Measurements from ENCODE around the gene ANXA10. TPM values are rescaled to one million over a fixed set of nuclear protein-coding genes. Genes with fewer than 3 reads are reported as not detected.
A peak's percentile ranks its signal among the peaks of the same experiment; 100 is the strongest.

ANXA10 gene
- polyA plus RNA-seq, 1 of the 3 experiments (the other 2 are of a cell fraction), result 0.23 TPM

GRCh38 chr4:168138143-168138542 lies 45.8 kb downstream of the ANXA10 start:
- peaks cover 21% of the 10 kb centered on the region for H3F3A ChIP-seq (replicated peaks; ENCODE audit: insufficient read depth)
- H3K27ac ChIP-seq (ENCODE audit: low read depth in 2 of 2, low read length in 1 of 2), result peak overlapping the region in 1 of 2 experiments; percentile 86; a peak in 2 of 4 replicates
- H2AFZ ChIP-seq (ENCODE audit: low read depth), result peak overlapping the region; percentile 61; the same call in 1 of the 2 replicates
- no peaks in the 10 kb centered on the region for H4K20me1 ChIP-seq (ENCODE audit: insufficient read depth)
- no peaks in the 10 kb centered on the region for H3K9me2 ChIP-seq
- 8% methylated on average over 3 of the region's 3 CpGs for WGBS (ENCODE audit: low lambda C conversion rate)
- TF ChIP-seq USF1 (IDR thresholded peaks at IDR 0.05; ENCODE audit: borderline replicate concordance, low read depth), result no peak
- TF ChIP-seq RAD21 (IDR thresholded peaks at IDR 0.05; ENCODE audit: low read length), result no peak
- no peak for TF ChIP-seq SMC3 (IDR thresholded peaks at IDR 0.05; ENCODE audit: low read depth, low read length)
- no peak for TF ChIP-seq EZH2phosphoT487 (IDR thresholded peaks at IDR 0.05; ENCODE audit: borderline replicate concordance, low read depth)
- TF ChIP-seq TEAD4 (IDR thresholded peaks at IDR 0.05; ENCODE audit: borderline replicate concordance, insufficient read depth), result peak; percentile 69; the same call in 1 of the 2 replicates
- peak; percentile 91 for TF ChIP-seq PBX3 (IDR thresholded peaks at IDR 0.05)
- TF ChIP-seq NFIC (IDR thresholded peaks at IDR 0.05; ENCODE audit: borderline replicate concordance), result peak; percentile 29; the same call in 1 of the 2 replicates
- peak; percentile 78; the same call in 1 of the 2 replicates for TF ChIP-seq FOSL2 (IDR thresholded peaks at IDR 0.05; ENCODE audit: borderline replicate concordance, low read depth)
- no peak for TF ChIP-seq IRF3 (IDR thresholded peaks at IDR 0.05; ENCODE audit: low read depth, low read length)
- TF ChIP-seq ZBTB33 (IDR thresholded peaks at IDR 0.05; ENCODE audit: borderline replicate concordance, low read depth), result peak; percentile 39; the same call in 1 of the 2 replicates
- TF ChIP-seq YY1 (IDR thresholded peaks at IDR 0.05; ENCODE audit: low read depth), result 0 out of 2 replicates have a peak, but pooled peaks have one; percentile 22
- TF ChIP-seq ELF1 (IDR thresholded peaks at IDR 0.05), result no peak
- peak in 1 of 2 experiments; percentile 77; a peak in 2 of 4 replicates for TF ChIP-seq EP300 (IDR thresholded peaks at IDR 0.05; ENCODE audit: borderline replicate concordance in 1 of 2, low read depth in 1 of 2, low read length in 1 of 2)
- peak; percentile 19; the same call in 1 of the 2 replicates for TF ChIP-seq POLR2AphosphoS5 (IDR thresholded peaks at IDR 0.05; ENCODE audit: low read depth, low read length)
- TF ChIP-seq CTCF (IDR thresholded peaks at IDR 0.05), result no peak
- TF ChIP-seq MEF2A (IDR thresholded peaks at IDR 0.05; ENCODE audit: borderline replicate concordance, low read depth), result peak; percentile 58; the same call in 1 of the 2 replicates
- peak; percentile 88 for TF ChIP-seq TCF12 (IDR thresholded peaks at IDR 0.05)
- TF ChIP-seq JUND (IDR thresholded peaks at IDR 0.05), result peak; percentile 86
- TF ChIP-seq RFX5 (IDR thresholded peaks at IDR 0.05; ENCODE audit: low read length), result no peak
- no peaks in the 10 kb centered on the region for H3K79me2 ChIP-seq (ENCODE audit: insufficient read depth)
- H3K4me3 ChIP-seq (ENCODE audit: low read depth in 2 of 2, low read length in 1 of 2), result no peak overlapping the region
- H3K9me3 ChIP-seq, result no peaks in the 10 kb centered on the region
- no peak overlapping the region for H3K4me2 ChIP-seq
- H3K9ac ChIP-seq, result peak overlapping the region; percentile 7; the same call in 1 of the 2 replicates
- no peak for DNase-seq
- CTCF ChIA-PET, result interaction anchor here (0.8 kb wide), 1 partner anchor 15 kb away, joined by 4 read pairs; no protein-coding TSS in a partner anchor
- no peaks in the 10 kb centered on the region for H3K36me3 ChIP-seq (replicated peaks in 1 of 2; ENCODE audit: control insufficient read depth in 1 of 2, insufficient read depth in 2 of 2, low read length in 1 of 2)
- no peaks in the 10 kb centered on the region for H3K27me3 ChIP-seq (ENCODE audit: insufficient read depth)
- peaks cover 0 to 8% of the 10 kb centered on the region in 2 experiments; a peak in 2 of 4 replicates for H3K4me1 ChIP-seq (ENCODE audit: control insufficient read depth in 1 of 2, insufficient read depth in 2 of 2, low read depth in 1 of 2, low read length in 1 of 2)
- POLR2A ChIA-PET, result no interaction called here
